GM12875 (cell line): Measurements from ENCODE around the gene FRMD4A.

Experiments used
- H3K4me3 ChIP-seq: one replicate; pipeline ENCODE4 v1.5.1; 2011; ENCODE audit warnings: low read depth, low read length, control low read depth
- TF ChIP-seq, protein P1 (sequence below): IDR thresholded peaks from 2 replicates; pipeline ENCODE4 v1.5.1; 2011; ENCODE audit warnings: low read depth, mild to moderate bottlenecking, control low read depth, inconsistent platforms, low read length, moderate library complexity, borderline replicate concordance; ENCODE audit not compliant: insufficient read depth

FRMD4A gene

DNA sequence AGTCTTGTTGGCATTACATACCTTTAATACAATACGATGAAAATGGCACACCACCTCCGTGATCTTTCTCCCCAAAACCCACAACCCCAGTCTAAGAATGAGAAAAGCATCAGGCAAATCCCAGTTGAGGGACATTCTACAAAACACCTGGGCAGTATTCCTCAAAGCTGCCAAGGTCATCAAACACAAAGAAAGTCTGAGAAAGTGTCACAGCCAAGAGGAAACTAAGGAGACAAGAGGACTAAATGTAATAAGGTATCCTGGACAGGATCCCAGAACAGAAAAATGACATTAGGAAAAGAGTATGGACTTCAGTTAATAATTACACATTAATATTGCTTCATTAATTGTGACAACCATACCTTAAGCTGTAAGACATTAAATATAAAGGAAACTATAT lies 14.5 kb upstream of the FRMD4A start:
- TF ChIP-seq, protein P1, sequence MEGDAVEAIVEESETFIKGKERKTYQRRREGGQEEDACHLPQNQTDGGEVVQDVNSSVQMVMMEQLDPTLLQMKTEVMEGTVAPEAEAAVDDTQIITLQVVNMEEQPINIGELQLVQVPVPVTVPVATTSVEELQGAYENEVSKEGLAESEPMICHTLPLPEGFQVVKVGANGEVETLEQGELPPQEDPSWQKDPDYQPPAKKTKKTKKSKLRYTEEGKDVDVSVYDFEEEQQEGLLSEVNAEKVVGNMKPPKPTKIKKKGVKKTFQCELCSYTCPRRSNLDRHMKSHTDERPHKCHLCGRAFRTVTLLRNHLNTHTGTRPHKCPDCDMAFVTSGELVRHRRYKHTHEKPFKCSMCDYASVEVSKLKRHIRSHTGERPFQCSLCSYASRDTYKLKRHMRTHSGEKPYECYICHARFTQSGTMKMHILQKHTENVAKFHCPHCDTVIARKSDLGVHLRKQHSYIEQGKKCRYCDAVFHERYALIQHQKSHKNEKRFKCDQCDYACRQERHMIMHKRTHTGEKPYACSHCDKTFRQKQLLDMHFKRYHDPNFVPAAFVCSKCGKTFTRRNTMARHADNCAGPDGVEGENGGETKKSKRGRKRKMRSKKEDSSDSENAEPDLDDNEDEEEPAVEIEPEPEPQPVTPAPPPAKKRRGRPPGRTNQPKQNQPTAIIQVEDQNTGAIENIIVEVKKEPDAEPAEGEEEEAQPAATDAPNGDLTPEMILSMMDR: no peak
- no peak overlapping the region for H3K4me3 ChIP-seq

- H3K4me3 ChIP-seq: no peak overlapping the region
- TF ChIP-seq, protein P1: no peak
Observed at GRCh38 chr10:14340051-14340744, 9.5 kb upstream of the FRMD4A start.

GRCh38 chr10:14336736-14337135 lies 6.0 kb upstream of the FRMD4A start:
- H3K4me3 ChIP-seq: no peak overlapping the region
- TF ChIP-seq, protein P1: no peak

- TF ChIP-seq, protein P1: no peak
- no peak overlapping the region for H3K4me3 ChIP-seq
Observed at GRCh38 chr10:14334771-14335170, 4.0 kb upstream of the FRMD4A start.

DNA sequence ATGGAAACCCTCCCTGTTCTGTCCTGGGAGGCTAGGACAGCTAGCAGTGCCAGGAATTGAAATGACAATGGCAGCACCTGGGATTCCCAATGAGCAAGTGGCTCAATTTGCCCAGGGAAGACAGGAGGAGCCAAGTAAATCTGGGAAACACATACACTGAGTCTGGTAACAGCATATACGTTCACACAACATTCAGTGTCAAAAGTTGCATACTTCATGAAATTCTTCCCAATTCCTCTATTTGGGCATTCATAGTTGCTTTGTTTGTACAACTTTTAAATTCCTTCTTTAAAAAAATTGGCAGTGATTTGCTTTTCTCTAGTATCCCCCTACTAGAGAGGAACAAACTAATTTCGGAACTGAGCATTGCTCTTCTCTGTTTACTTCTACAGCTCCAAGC lies 2.9 kb upstream of the FRMD4A start:
- no peak overlapping the region for H3K4me3 ChIP-seq
- TF ChIP-seq, protein P1: no peak

DNA sequence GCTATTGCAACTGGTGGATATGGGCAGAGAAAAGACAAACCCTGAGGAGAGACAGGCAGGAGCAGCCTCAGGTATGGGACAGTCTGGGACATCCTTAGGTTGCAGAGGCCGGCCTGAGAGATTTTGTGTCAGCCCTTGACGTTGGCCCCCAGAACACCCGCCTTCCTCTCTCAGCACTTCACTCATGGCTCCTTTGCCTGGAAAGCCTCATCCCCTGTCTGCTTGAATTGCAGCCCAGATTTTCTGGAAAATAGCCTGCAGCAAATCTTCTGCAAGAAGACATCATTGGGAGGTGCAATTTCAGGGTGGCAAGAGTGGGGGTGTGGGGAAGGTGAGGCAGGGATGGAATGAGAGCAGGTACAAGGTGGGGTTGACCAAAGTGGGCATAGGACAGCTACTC lies 2.2 kb upstream of the FRMD4A start:
- TF ChIP-seq, protein P1: no peak
- H3K4me3 ChIP-seq: no peak overlapping the region

DNA sequence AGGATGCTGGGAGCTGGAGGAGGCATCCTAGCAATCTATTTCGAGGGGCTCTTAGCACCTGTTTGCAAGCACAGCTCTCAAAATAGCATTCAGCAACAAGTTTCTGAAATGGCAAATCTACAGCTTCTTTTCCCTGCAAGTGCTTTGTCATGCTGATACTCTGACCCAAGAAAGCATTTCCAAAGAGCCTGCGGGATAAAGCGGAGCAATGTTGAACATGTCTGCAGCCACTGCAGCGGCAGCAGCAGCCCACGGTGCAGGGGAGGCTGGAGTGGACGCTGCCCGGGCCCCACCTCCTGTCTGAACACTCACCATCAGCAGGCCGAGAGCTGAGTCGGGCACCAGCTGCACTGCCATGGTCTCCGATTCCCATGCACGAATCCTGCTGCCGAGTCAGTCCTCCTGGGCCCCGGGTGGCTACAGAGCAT lies 964 bp downstream of the FRMD4A start:
- no peak overlapping the region for H3K4me3 ChIP-seq
- TF ChIP-seq, protein P1: no peak
